Vagina (tissue), 2 donors: ENCODE measurements around the gene DENND5B.

ENCODE experiments used
- POLR2A ChIP-seq, 2 donors: fragments of 450-650 bp; IDR thresholded peaks; one replicate each; pipeline ENCODE4 v1.6.1; 2017; ENCODE audit warnings: antibody characterized with exemption in 2 of 2, mild to moderate bottlenecking in 2 of 2, moderate library complexity in 2 of 2
- POLR2AphosphoS5 ChIP-seq, 2 donors: sonication (generic); formaldehyde crosslinking; IDR thresholded peaks; one replicate each; pipeline ENCODE4 v1.9.0; 2017; ENCODE audit warnings: antibody characterized with exemption in 2 of 2, mild to moderate bottlenecking in 2 of 2, low read depth in 1 of 2; ENCODE audit not compliant: insufficient read depth in 1 of 2
- TF ChIP-seq, protein P1 (sequence below), 3 experiments: fragments of 450-650 bp in 2 of 3; fragments of 200-600 bp in 1 of 3; sonication (generic) in 1 of 3; IDR thresholded peaks; one replicate each; pipeline ENCODE4 v1.5.1; 2017 to 2019; ENCODE audit warnings: antibody characterized with exemption in 3 of 3, mild to moderate bottlenecking in 2 of 3, moderate library complexity in 2 of 3

DNA sequence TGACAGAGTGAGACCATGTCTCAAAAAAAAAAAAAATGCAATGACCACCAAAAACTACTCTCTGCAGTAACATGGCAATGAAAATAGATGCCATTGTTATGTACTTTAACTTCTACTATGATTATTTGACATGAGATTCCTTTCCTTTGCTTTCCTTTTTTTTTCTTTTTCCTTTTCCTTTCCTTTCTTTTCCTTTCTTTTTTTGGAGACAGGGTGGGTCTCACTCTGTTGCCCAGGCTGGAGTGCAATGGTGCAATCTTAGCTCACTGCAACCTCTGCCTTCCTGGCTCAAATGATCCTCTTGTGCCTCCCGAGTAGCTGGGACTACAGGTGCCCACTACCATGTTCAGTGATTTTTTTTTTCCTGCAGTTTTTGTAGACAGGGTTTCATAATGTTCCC lies 43.7 kb upstream of the DENND5B start:
- TF ChIP-seq, protein P1, sequence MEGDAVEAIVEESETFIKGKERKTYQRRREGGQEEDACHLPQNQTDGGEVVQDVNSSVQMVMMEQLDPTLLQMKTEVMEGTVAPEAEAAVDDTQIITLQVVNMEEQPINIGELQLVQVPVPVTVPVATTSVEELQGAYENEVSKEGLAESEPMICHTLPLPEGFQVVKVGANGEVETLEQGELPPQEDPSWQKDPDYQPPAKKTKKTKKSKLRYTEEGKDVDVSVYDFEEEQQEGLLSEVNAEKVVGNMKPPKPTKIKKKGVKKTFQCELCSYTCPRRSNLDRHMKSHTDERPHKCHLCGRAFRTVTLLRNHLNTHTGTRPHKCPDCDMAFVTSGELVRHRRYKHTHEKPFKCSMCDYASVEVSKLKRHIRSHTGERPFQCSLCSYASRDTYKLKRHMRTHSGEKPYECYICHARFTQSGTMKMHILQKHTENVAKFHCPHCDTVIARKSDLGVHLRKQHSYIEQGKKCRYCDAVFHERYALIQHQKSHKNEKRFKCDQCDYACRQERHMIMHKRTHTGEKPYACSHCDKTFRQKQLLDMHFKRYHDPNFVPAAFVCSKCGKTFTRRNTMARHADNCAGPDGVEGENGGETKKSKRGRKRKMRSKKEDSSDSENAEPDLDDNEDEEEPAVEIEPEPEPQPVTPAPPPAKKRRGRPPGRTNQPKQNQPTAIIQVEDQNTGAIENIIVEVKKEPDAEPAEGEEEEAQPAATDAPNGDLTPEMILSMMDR (IDR thresholded peaks at IDR 0.05): no peak
- TF ChIP-seq POLR2A (IDR thresholded peaks at IDR 0.05): no peak
- TF ChIP-seq POLR2AphosphoS5 (IDR thresholded peaks at IDR 0.05; ENCODE audit: insufficient read depth in 1 of 2, low read depth in 1 of 2): no peak
